Activated T-cell treated with anti-CD3 and anti-CD28 coated beads for 4 hours (primary cell): ENCODE results near the gene SGPL1.
A peak's percentile ranks its signal among the peaks of the same experiment; 100 is the strongest.
"Not testable (repeated sequence)": the region's sequence is repeated elsewhere in the genome, so short reads cannot be mapped to it uniquely, and the experiment has no call there.

Source experiments
- DNase-seq: peaks from one replicate; pipeline ENCODE4 v3.0.0-alpha.2; 2020

Gene SGPL1, protein sequence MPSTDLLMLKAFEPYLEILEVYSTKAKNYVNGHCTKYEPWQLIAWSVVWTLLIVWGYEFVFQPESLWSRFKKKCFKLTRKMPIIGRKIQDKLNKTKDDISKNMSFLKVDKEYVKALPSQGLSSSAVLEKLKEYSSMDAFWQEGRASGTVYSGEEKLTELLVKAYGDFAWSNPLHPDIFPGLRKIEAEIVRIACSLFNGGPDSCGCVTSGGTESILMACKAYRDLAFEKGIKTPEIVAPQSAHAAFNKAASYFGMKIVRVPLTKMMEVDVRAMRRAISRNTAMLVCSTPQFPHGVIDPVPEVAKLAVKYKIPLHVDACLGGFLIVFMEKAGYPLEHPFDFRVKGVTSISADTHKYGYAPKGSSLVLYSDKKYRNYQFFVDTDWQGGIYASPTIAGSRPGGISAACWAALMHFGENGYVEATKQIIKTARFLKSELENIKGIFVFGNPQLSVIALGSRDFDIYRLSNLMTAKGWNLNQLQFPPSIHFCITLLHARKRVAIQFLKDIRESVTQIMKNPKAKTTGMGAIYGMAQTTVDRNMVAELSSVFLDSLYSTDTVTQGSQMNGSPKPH

DNA sequence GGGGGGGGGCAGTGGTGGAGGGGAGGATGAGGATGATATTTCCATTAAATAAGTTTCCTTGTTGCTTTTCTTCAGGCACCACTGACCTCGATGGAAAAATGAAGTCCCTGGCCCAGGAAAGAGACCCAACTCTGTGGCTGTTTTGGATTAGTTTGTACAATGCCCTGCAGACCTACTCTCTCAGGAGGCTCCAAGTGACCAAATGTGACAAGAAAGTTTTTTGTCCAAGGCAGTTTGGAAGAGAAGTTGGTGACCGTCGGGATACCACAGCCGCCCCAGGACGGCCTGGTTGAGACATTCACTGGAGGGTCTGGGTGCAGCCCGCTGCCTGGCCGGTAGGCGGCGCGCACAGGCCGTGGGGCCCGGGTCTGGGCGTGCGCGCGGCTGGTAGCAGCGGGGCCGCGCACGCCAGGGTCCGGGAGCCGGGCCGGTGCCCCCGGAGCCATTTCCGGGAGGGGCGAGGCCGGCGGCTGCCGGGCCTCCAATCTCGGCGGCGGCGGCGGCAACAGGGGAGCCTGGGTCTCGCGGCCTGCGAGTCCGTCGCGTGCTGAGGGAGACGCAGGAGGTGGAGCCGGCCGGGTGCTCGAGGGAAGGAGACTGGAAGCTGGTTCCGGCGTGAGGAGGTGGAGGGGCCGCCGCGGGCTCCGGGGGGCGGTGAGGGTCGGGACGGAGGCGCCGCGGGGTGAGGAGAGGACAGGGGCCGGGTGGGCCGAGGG, at the start of gene SGPL1:
Gene SGPL1 (plus strand): TSS at position 445 of the 716 bp plus-strand sequence. CDS start 906 bp downstream, outside the sequence.
- peak; percentile 84 for DNase-seq

- DNase-seq = not testable (repeated sequence)
These were observed 47.6 kb upstream of the SGPL1 start for GRCh38 chr10:70768026-70768685.

DNA sequence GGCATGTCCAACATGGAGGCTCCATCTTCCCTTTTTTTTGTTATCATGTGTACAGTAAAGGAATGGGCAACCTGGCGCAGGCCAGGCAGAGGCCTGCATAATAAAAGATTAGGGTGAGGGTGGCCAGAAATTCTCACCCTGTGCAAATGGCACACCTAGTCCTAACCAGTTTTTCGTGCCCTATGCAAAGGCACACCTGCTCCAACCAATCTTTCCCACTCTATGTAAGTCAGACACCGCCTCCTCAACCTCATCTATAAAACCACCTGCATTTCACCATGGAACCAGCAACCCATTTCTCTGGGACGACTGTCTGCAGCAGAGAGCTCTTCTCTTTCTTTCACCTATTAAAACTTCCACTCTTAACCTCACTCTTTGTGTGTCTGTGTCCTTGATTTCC, 46.6 kb upstream of the SGPL1 start:
- DNase-seq = no peak

DNA sequence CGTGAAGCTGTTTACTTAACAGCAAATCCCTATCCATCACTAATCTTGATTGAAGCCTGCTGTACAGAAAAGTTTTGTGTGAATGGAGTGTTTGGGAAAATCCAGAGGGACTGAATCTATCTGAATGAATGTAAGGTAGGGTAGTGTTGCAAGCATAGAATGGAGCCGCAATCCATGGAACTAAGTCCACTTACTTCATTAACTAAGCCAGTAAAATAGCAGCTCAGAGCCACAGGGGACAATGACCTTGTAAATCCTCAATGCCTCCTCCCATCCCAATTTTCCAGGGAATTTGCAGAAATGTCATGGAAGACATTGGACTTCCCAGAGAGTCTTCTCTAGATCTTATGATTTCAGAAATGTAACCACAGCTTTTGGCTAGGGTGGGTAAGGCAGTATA, 45.7 kb upstream of the SGPL1 start:
- DNase-seq = no peak

GRCh38 chr10:70770516-70770915, 45.2 kb upstream of the SGPL1 start:
- not testable (repeated sequence) for DNase-seq

GRCh38 chr10:70771311-70772194, 44.2 kb upstream of the SGPL1 start:
- DNase-seq = no peak

- no peak for DNase-seq
These were observed 43.1 kb upstream of the SGPL1 start for GRCh38 chr10:70772627-70773026.

- DNase-seq = no peak
These were observed 42.3 kb upstream of the SGPL1 start for GRCh38 chr10:70773461-70773860.

DNA sequence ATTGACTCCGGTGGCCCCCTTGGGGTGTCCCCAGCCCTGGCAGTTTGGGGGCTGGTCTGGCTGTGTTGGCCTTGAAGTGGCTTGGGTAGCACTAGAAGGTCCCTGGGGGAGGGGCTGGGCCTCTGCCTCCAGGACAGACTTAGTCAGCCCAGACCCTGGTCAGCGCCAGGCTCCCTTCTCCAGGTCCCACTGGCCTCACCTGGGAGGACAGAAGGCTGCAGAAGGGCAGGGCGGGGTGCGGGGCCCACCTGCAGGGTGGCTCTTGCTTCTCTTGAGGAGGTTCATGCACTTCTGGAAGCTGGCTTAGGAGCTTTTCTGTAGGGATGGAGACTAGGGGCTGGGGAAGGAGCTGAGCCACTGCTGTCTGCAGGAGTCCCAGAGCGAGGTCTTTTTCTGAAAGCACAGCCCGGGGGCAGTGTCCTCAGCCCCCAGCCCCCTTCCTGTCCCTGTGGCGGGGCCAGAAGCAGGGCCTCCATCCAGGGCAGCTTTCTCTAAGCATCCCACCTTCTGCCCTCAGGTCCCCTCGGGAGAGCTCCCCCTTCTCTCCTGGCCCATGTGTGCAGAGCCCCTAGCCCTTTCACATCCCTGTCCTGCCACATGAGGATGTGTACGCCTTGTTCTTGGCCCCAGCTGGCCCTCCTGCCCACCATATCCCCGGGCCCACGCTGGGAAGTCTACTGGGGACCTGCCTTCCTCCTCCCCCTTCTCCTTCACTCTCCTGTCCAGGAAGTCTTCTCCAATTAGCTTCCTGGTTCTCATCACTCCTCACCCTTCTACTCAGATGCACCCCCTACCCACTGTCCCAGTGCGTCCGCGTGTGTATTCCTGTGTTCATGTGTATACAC, 41.6 kb upstream of the SGPL1 start:
- DNase-seq = no peak

DNA sequence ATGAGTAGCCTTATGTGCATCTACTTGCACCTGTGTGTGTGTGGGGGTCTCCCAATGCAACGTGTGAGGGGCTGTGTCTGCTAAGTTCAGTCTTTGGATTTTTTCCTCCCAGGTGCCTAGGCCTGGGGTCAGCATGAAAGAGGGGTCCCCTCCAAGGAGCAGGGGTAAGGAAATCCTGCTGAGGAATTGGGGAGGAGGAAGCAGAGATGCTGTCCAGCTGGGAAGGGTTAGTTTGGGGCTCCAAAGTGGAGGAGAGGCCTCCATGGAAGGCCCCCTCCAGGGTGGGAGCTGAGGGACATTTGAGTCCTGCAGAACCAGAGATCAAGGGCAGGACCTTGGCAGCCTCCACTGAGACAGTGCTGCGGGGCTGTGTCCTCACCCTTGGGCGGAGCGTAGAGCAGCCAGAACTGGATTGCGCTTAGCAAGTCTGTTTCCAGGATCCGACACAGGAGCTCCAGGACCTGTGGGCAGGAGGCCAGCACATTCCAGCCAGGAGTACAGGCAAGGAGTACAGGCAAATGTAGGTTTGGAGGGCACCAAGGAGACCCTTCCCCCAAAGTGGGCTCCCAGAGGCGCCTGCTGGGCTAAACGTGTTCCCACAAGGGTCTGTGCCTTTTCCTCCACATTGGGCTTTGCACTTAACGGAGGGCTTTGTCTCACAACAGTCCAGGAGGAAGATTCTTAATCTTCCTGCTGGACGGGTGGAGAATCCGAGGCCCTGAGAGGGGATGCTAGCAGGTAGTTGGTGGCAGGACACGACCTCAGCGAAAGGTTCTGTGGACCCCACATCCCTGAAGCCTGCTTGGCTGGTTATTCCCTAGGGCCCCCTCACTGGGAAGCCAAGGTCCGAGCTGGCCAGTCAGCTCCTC, 40.7 kb upstream of the SGPL1 start:
- no peak for DNase-seq

- no peak for DNase-seq
These were observed 39.9 kb upstream of the SGPL1 start for GRCh38 chr10:70775679-70776454.

DNA sequence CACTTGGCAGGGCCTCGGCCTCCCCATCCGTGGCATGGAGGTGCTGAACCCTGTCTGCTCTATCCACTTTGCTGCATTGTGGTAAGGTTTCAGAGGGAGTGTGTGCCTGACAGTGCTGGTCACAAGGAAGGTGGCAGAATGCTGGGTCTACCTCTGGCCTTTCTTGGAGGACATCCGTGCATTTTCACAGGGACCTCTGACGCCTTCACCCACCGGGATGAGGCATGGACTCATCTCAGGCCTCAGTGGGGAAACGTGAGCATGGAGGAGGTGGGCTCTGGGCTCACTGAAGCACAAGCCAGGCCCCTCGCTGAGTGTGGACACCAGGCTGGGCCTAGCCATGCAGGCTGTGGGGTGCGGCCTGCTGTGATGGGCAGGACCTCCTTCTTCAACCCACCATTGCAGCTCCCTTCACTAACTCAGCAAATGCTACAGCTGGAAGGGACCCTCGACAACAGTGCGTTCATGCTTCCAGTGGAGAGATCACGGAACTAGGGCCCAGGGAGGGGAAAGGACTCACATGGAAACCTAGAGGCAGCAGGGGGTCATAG, 39.2 kb upstream of the SGPL1 start:
- DNase-seq = no peak

- DNase-seq = no peak
These were observed 38.5 kb upstream of the SGPL1 start for GRCh38 chr10:70777063-70777875.

GRCh38 chr10:70778267-70778924, 37.4 kb upstream of the SGPL1 start:
- DNase-seq = no peak

- DNase-seq = no peak
These were observed 36.7 kb upstream of the SGPL1 start for GRCh38 chr10:70779088-70779487.

DNA sequence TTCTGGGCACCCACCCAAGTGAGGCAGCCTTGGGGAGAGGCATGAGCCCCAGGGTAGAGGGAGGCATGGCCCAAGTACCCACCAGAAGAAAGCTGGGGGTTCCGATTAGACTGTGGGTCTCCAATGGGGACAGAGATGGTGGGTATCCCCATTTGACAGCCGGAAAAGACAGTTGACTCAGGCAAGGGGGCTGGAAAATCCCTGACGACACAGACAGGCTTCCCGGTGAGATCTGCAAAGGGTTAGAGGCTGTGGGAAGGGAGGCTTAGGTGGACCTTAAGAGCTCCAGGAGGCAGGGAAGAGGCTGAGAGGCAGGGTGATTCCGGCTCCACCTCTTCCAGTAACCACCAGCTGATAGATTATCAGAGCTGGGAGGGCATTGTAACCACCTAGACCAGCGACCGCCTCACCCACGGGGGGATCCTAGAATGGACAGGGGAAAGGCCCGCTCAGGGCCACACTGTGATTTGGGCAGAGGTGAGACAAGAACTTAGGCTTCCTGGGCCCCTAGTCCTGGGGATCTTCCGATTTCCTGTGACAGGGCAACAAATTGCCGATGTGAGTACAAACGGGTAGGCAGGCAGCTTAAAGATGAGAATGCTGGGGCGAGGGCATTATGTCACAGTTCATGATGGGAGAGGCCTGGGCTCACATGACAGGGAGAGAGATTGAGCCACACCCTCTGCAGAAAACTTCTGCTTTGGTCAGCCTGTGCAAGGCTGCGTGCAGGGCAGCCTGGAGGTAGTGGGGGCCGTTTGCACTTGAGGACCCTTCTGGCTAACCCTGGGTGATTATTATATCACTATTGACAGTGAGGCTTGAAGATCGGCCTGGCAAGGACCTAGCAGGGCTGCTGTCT, 36.0 kb upstream of the SGPL1 start:
- DNase-seq = no peak

- DNase-seq = no peak
These were observed 35.4 kb upstream of the SGPL1 start for GRCh38 chr10:70780370-70780760.
